IPS DF 19.7 (cell line): ENCODE data around the gene IL10RA.
"Not testable (repeated sequence)": the region's sequence is repeated elsewhere in the genome, so short reads cannot be mapped to it uniquely, and the experiment has no call there.

Experiments
- DNase-seq: peaks from one replicate; pipeline ENCODE4 v3.0.0-alpha.2; 2013; ENCODE audit warnings: low read depth, low spot score

Gene IL10RA

GRCh38 chr11:118007040-118007439 lies 20.8 kb downstream of the IL10RA start:
- DNase-seq = no peak

- not testable (repeated sequence) for DNase-seq
These were observed 21.5 kb downstream of the IL10RA start for GRCh38 chr11:118007563-118008270.

- DNase-seq = no peak
These were observed 22.2 kb downstream of the IL10RA start for GRCh38 chr11:118008271-118008911.

- no peak for DNase-seq
These were observed 23.9 kb downstream of the IL10RA start for GRCh38 chr11:118009864-118010737.

- no peak for DNase-seq
These were observed 24.7 kb downstream of the IL10RA start for GRCh38 chr11:118010738-118011461.

GRCh38 chr11:118012083-118012669 lies 26.0 kb downstream of the IL10RA start:
- no peak for DNase-seq

GRCh38 chr11:118014022-118014421 lies 27.8 kb downstream of the IL10RA start:
- DNase-seq = no peak

GRCh38 chr11:118015385-118015841 lies 29.2 kb downstream of the IL10RA start:
- no peak for DNase-seq

- DNase-seq = no peak
These were observed 29.9 kb downstream of the IL10RA start for GRCh38 chr11:118016104-118016503.

GRCh38 chr11:118017111-118017510 lies 30.9 kb downstream of the IL10RA start:
- DNase-seq = no peak

- DNase-seq = no peak
These were observed 31.6 kb downstream of the IL10RA start for GRCh38 chr11:118017631-118018315.

GRCh38 chr11:118018401-118018800 lies 32.2 kb downstream of the IL10RA start:
- no peak for DNase-seq

GRCh38 chr11:118021146-118021545 lies 35.0 kb downstream of the IL10RA start:
- no peak for DNase-seq

GRCh38 chr11:118027694-118028093 lies 41.5 kb downstream of the IL10RA start:
- no peak for DNase-seq

- no peak for DNase-seq
These were observed 42.4 kb downstream of the IL10RA start for GRCh38 chr11:118028626-118029025.

- DNase-seq = no peak
These were observed 47.2 kb downstream of the IL10RA start for GRCh38 chr11:118033443-118033842.

- DNase-seq = no peak
These were observed 55.9 kb downstream of the IL10RA start for GRCh38 chr11:118042141-118042540.

GRCh38 chr11:118042796-118043195 lies 56.6 kb downstream of the IL10RA start:
- DNase-seq = no peak

- no peak for DNase-seq
These were observed 59.0 kb downstream of the IL10RA start for GRCh38 chr11:118045191-118045590.
